DOHH2 (cell line): Measurements from ENCODE around the gene USP19.

ENCODE experiments used
- H3F3A ChIP-seq: fragments of 200-600 bp; sonication (generic), shearing (Covaris generic); 2 replicates; pipeline ENCODE4 v1.6.0; 2016; ENCODE audit warnings: antibody characterized with exemption, mild to moderate bottlenecking; ENCODE audit not compliant: control insufficient read depth, insufficient read depth
- H3K27ac ChIP-seq: fragments of 200-600 bp; sonication (generic); 2 replicates; pipeline ENCODE4 v1.5.1; 2014; ENCODE audit warnings: low read depth, mild to moderate bottlenecking, low read length, moderate library complexity
- H3K27me3 ChIP-seq: fragments of 200-600 bp; sonication (generic); 2 replicates; pipeline ENCODE4 v1.6.1; 2014; ENCODE audit warnings: mild to moderate bottlenecking, low read length, mixed read lengths; ENCODE audit not compliant: control insufficient read depth
- H3K36me3 ChIP-seq: fragments of 200-600 bp; sonication (generic); 2 replicates; pipeline ENCODE4 v1.6.1; 2014; ENCODE audit warnings: mild to moderate bottlenecking, low read length, moderate library complexity, mixed read lengths; ENCODE audit not compliant: control insufficient read depth
- H3K4me1 ChIP-seq: fragments of 200-600 bp; sonication (generic); 2 replicates; pipeline ENCODE4 v1.6.1; 2014; ENCODE audit warnings: mild to moderate bottlenecking, low read length, mixed read lengths; ENCODE audit not compliant: control insufficient read depth
- H3K4me2 ChIP-seq: fragments of 200-600 bp; sonication (generic); 2 replicates; pipeline ENCODE4 v1.6.0; 2014; ENCODE audit warnings: mild to moderate bottlenecking, low read length, moderate library complexity
- H3K4me3 ChIP-seq: fragments of 200-600 bp; sonication (generic); 2 replicates; pipeline ENCODE4 v1.5.1; 2014; ENCODE audit warnings: mild to moderate bottlenecking, low read length, mixed read lengths
- H3K79me2 ChIP-seq: fragments of 200-600 bp; sonication (generic); 2 replicates; pipeline ENCODE4 v1.6.1; 2014; ENCODE audit warnings: mild to moderate bottlenecking, low read length, mixed read lengths; ENCODE audit not compliant: control insufficient read depth
- H3K9me2 ChIP-seq: fragments of 200-600 bp; sonication (generic); replicated peaks from 2 replicates; pipeline ENCODE4 v1.6.1; 2014; ENCODE audit warnings: mild to moderate bottlenecking, low read length, mixed read lengths; ENCODE audit not compliant: control insufficient read depth
- H3K9me3 ChIP-seq: fragments of 200-600 bp; sonication (generic); 2 replicates; pipeline ENCODE4 v1.6.1; 2014; ENCODE audit warnings: antibody characterized with exemption, low read length, mixed read lengths; ENCODE audit not compliant: control insufficient read depth, insufficient read depth
- H4K20me1 ChIP-seq: fragments of 200-600 bp; sonication (generic); 2 replicates; pipeline ENCODE4 v1.6.0; 2014; ENCODE audit warnings: low read depth, mild to moderate bottlenecking, antibody characterized with exemption, low read length, moderate library complexity; ENCODE audit not compliant: control insufficient read depth, insufficient read depth
- CTCF ChIP-seq: fragments of 200-600 bp; sonication (generic); IDR thresholded peaks from one replicate; pipeline ENCODE4 v1.5.1; 2014; ENCODE audit warnings: antibody characterized with exemption, mild to moderate bottlenecking, low read depth, low read length; ENCODE audit not compliant: poor library complexity, severe bottlenecking
- EZH2phosphoT487 ChIP-seq: fragments of 200-600 bp; sonication (generic); IDR thresholded peaks from 2 replicates; pipeline ENCODE4 v1.6.1; 2017; ENCODE audit warnings: borderline replicate concordance, mild to moderate bottlenecking, antibody characterized with exemption, low read length, moderate library complexity, mixed read lengths

Gene USP19

GRCh38 chr3:49081429-49081828 lies 39.2 kb downstream of the USP19 start:
- H3K4me1 ChIP-seq, result no peaks in the 10 kb centered on the region
- H3K9me3 ChIP-seq, result no peaks in the 10 kb centered on the region
- H3K36me3 ChIP-seq, result peaks cover 42% of the 10 kb centered on the region
- H3F3A ChIP-seq, result peaks cover 4% of the 10 kb centered on the region; the same call in 1 of the 2 replicates
- H3K27me3 ChIP-seq, result no peaks in the 10 kb centered on the region
- H3K4me2 ChIP-seq, result no peak overlapping the region
- no peaks in the 10 kb centered on the region for H4K20me1 ChIP-seq
- H3K4me3 ChIP-seq, result no peak overlapping the region
- no peaks in the 10 kb centered on the region for H3K9me2 ChIP-seq
- H3K79me2 ChIP-seq, result peaks cover 93% of the 10 kb centered on the region
- no peak for TF ChIP-seq CTCF
- TF ChIP-seq EZH2phosphoT487, result no peak
- H3K27ac ChIP-seq, result no peak overlapping the region

GRCh38 chr3:49079270-49079669 lies 41.4 kb downstream of the USP19 start:
- Histone ChIP-seq H3K27me3 (no peaks in the 10 kb centered on the region), H3K36me3 (peaks cover 56% of the 10 kb centered on the region), H3K9me3 (no peaks in the 10 kb centered on the region), H3K9me2 (no peaks in the 10 kb centered on the region), H3K4me1 (no peaks in the 10 kb centered on the region), H3K27ac (no peak overlapping the region), H4K20me1 (no peaks in the 10 kb centered on the region), H3K4me3 (no peak overlapping the region), H3K4me2 (no peak overlapping the region), H3K79me2 (peaks cover 75% of the 10 kb centered on the region), H3F3A (peaks cover 4% of the 10 kb centered on the region; the same call in 1 of the 2 replicates)
- TF ChIP-seq EZH2phosphoT487 (no peak), CTCF (no peak)

GRCh38 chr3:49076646-49077045 lies 44.0 kb downstream of the USP19 start:
- Histone ChIP-seq H3K36me3 (peaks cover 81% of the 10 kb centered on the region), H4K20me1 (no peaks in the 10 kb centered on the region)
- TF ChIP-seq CTCF (no peak), EZH2phosphoT487 (no peak)

GRCh38 chr3:49076116-49076515 lies 44.5 kb downstream of the USP19 start:
- no peak overlapping the region for H3K4me2 ChIP-seq
- H3K79me2 ChIP-seq, result peaks cover 70% of the 10 kb centered on the region
- TF ChIP-seq EZH2phosphoT487 (no peak), CTCF (no peak)
- peaks cover 4% of the 10 kb centered on the region; the same call in 1 of the 2 replicates for H3F3A ChIP-seq
- H3K4me3 ChIP-seq, result no peak overlapping the region
- no peaks in the 10 kb centered on the region for H4K20me1 ChIP-seq
- no peaks in the 10 kb centered on the region for H3K4me1 ChIP-seq
- no peak overlapping the region for H3K27ac ChIP-seq
- H3K9me2 ChIP-seq, result no peaks in the 10 kb centered on the region
- H3K27me3 ChIP-seq, result no peaks in the 10 kb centered on the region
- peaks cover 86% of the 10 kb centered on the region for H3K36me3 ChIP-seq
- H3K9me3 ChIP-seq, result no peaks in the 10 kb centered on the region

More at GRCh38 chr3:49076646-49077045, 44.0 kb downstream of the USP19 start:
- Histone ChIP-seq H3K27ac (no peak overlapping the region), H3K9me3 (no peaks in the 10 kb centered on the region), H3K9me2 (no peaks in the 10 kb centered on the region), H3K4me3 (no peak overlapping the region), H3K4me2 (no peak overlapping the region), H3K4me1 (no peaks in the 10 kb centered on the region), H3F3A (peaks cover 4% of the 10 kb centered on the region; the same call in 1 of the 2 replicates), H3K27me3 (no peaks in the 10 kb centered on the region), H3K79me2 (peaks cover 71% of the 10 kb centered on the region)
